Spleen (tissue), 7 donors: ENCODE measurements around the gene WDR33.

Experiments
- CTCF ChIP-seq, 11 experiments: fragments of 200-600 bp in 7 of 11; fragments of 450-650 bp in 4 of 11; sonication (generic) in 4 of 11; IDR thresholded peaks in 8 of 11; conservative IDR thresholded peaks in 3 of 11; 1 replicate in 7 of 11; 2 replicates in 4 of 11; pipeline versions ENCODE4 v1.4.0 to v1.8.0; 2016 to 2021; ENCODE audit warnings: antibody characterized with exemption in 11 of 11, inconsistent platforms in 4 of 11, mild to moderate bottlenecking in 1 of 11
- POLR2A ChIP-seq, 3 donors: fragments of 450-650 bp; IDR thresholded peaks; one replicate each; pipeline ENCODE4 v1.5.1; 2017; ENCODE audit warnings: antibody characterized with exemption in 3 of 3, mild to moderate bottlenecking in 1 of 3
- POLR2AphosphoS5 ChIP-seq, 3 donors: sonication (generic); formaldehyde crosslinking; IDR thresholded peaks; one replicate each; pipeline ENCODE4 v1.5.1; 2017; ENCODE audit warnings: antibody characterized with exemption in 3 of 3
- donor health status: DM: no; HTN: no; CAD: no; lungs with moderate emphysema.
- donor health status: DM: no; HTN: no; CAD: no.
- donor health status: DM: no; HTN: no; CAD: no.

GRCh38 chr2:127665267-127665893, 145.6 kb downstream of the WDR33 start:
- TF ChIP-seq POLR2AphosphoS5 (IDR thresholded peaks at IDR 0.05) (no peak), POLR2A (IDR thresholded peaks at IDR 0.05) (no peak), CTCF (IDR thresholded peaks at IDR 0.05 in 8 of 11, conservative IDR thresholded peaks at IDR 0.05 in 3 of 11) (no peak)
